HepG2 (cell line): ENCODE results near the gene POC1B. TPM values are rescaled to one million over a fixed set of nuclear protein-coding genes. Genes with fewer than 3 reads are reported as not detected.

Experiments used
- ATAC-seq: fragments of 200-7000 bp; cut with Tn5 transposase; 3 replicates; pipeline ENCODE4 v1.9.1; 2020; ENCODE audit warnings: mild to moderate bottlenecking, moderate library complexity
- BruUV-seq: library from RNA; stranded (reverse); fragments of 400-500 nt; replicated peaks from 2 replicates; lab custom pipeline; 2021; lab: Mats Ljungman, UMichigan
- CTCF ChIA-PET: fragments of 300-600 bp; formaldehyde crosslinking; extraction: SDS; loops from one replicate; lab custom pipeline; 2021; ENCODE audit warnings: low total read pairs, inconsistent platforms, low intra/inter-chr PET ratio; lab: Yijun Ruan, JAX
- POLR2A ChIA-PET: fragments of 350-600 bp; sonication (Branson Sonifier 250); formaldehyde crosslinking; loops from one replicate; lab custom pipeline; 2020; ENCODE audit warnings: antibody characterized with exemption, inconsistent platforms; lab: Yijun Ruan, JAX
- DNase-seq: peaks from one replicate; pipeline ENCODE4 v3.0.0-alpha.2; 2015; ENCODE audit warnings: low spot score
- FAIRE-seq: peaks from 3 replicates; lab custom pipeline; 2011; peaks lifted over from hg19 to GRCh38; lab: Jason Lieb, UNC
- H2AFZ ChIP-seq: one replicate; pipeline ENCODE4 v1.6.1; 2011; ENCODE audit warnings: low read length, inconsistent platforms
- H3K27ac ChIP-seq: fragments of 300-600 bp; 3 replicates; pipeline ENCODE4 v1.8.0; 2011; ENCODE audit warnings: mixed run types, mild to moderate bottlenecking, mixed read lengths, low read length, inconsistent platforms; ENCODE audit not compliant: insufficient read depth; ENCODE audit errors: extremely low read length
- H3K27me3 ChIP-seq, 2 experiments: fragments of 200-600 bp in 1 of 2; 2 replicates in 1 of 2; 3 replicates in 1 of 2; pipeline versions ENCODE4 v1.6.0 to v1.8.0; 2011; ENCODE audit warnings: low read length in 2 of 2, mild to moderate bottlenecking in 2 of 2, moderate library complexity in 2 of 2, inconsistent platforms in 1 of 2; ENCODE audit not compliant: insufficient read depth in 2 of 2, control insufficient read depth in 1 of 2
- H3K36me3 ChIP-seq, 2 experiments: fragments of 200-600 bp in 1 of 2; replicated peaks in 1 of 2; 2 replicates in 1 of 2; 3 replicates in 1 of 2; pipeline versions ENCODE4 v1.5.1 to v1.8.0; 2011; ENCODE audit warnings: low read length in 2 of 2, inconsistent platforms in 1 of 2; ENCODE audit not compliant: insufficient read depth in 2 of 2, control insufficient read depth in 1 of 2
- H3K4me1 ChIP-seq: 2 replicates; pipeline ENCODE4 v1.5.1; 2012; ENCODE audit warnings: low read length, inconsistent platforms; ENCODE audit not compliant: insufficient read depth
- H3K4me2 ChIP-seq: 2 replicates; pipeline ENCODE4 v1.6.0; 2011; ENCODE audit warnings: low read depth, low read length, inconsistent platforms
- H3K4me3 ChIP-seq, 3 experiments: fragments of 200-600 bp in 1 of 3; sonication (generic), shearing (Covaris generic) in 1 of 3; replicated peaks in 1 of 3; 2 replicates each; pipeline ENCODE4 v1.5.1; 2011 to 2016; ENCODE audit warnings: low read length in 3 of 3, inconsistent platforms in 2 of 3, low read depth in 2 of 3, mild to moderate bottlenecking in 2 of 3, control low read depth in 1 of 3, mixed read lengths in 1 of 3; ENCODE audit not compliant: insufficient read depth in 1 of 3
- H3K79me2 ChIP-seq: one replicate; pipeline ENCODE4 v1.6.1; 2011; ENCODE audit warnings: low read length, inconsistent platforms; ENCODE audit not compliant: insufficient read depth
- H3K9ac ChIP-seq: 2 replicates; pipeline ENCODE4 v1.6.0; 2011; ENCODE audit warnings: mild to moderate bottlenecking, low read depth, low read length, inconsistent platforms; ENCODE audit not compliant: insufficient read depth
- H3K9me3 ChIP-seq: 2 replicates; pipeline ENCODE4 v1.5.1; 2012; ENCODE audit warnings: mild to moderate bottlenecking, low read length
- H4K20me1 ChIP-seq: 2 replicates; pipeline ENCODE4 v1.6.0; 2011; ENCODE audit warnings: inconsistent platforms, mild to moderate bottlenecking, low read length, moderate library complexity; ENCODE audit not compliant: insufficient read depth
- ELF3 ChIP-seq: IDR thresholded peaks from 2 replicates; pipeline ENCODE4 v1.6.1; 2016; ENCODE audit warnings: missing genetic modification reagents, missing compliant biosample characterization
- FOXJ3 ChIP-seq: sonication (generic); formaldehyde crosslinking; IDR thresholded peaks from 2 replicates; pipeline ENCODE4 v1.4.0; 2020; ENCODE audit warnings: missing genetic modification reagents, mild to moderate bottlenecking, borderline replicate concordance
- FOXK1 ChIP-seq: sonication (generic); formaldehyde crosslinking; IDR thresholded peaks from 2 replicates; pipeline ENCODE4 v1.4.0; 2020; ENCODE audit warnings: low read depth, missing genetic modification reagents, borderline replicate concordance
- KDM4B ChIP-seq: sonication (generic); formaldehyde crosslinking; IDR thresholded peaks from 2 replicates; pipeline ENCODE4 v1.4.0; 2020; ENCODE audit warnings: missing genetic modification reagents
- MIXL1 ChIP-seq: IDR thresholded peaks from 2 replicates; pipeline ENCODE4 v1.6.1; 2016
- MLX ChIP-seq: IDR thresholded peaks from 2 replicates; pipeline ENCODE4 v1.6.1; 2016
- RAD21 ChIP-seq: fragments of 450-650 bp; formaldehyde crosslinking; IDR thresholded peaks from 2 replicates; pipeline ENCODE4 v1.5.0; 2020; ENCODE audit warnings: mild to moderate bottlenecking
- SAFB2 ChIP-seq: sonication (generic); formaldehyde crosslinking; IDR thresholded peaks from 2 replicates; pipeline ENCODE4 v1.5.1; 2020; ENCODE audit warnings: missing genetic modification reagents, low read depth, mild to moderate bottlenecking, borderline replicate concordance
- SIN3B ChIP-seq: fragments of 150-350 bp; IDR thresholded peaks from 2 replicates; pipeline ENCODE4 v1.6.1; 2014; ENCODE audit warnings: low read length
- SMC3 ChIP-seq: IDR thresholded peaks from 2 replicates; pipeline ENCODE4 v1.6.1; 2011; ENCODE audit warnings: low read length, improper control_type of control experiment
- ZBED4 ChIP-seq: sonication (generic); formaldehyde crosslinking; IDR thresholded peaks from 2 replicates; pipeline ENCODE4 v1.4.0; 2020; ENCODE audit warnings: missing genetic modification reagents, borderline replicate concordance
- ZFP90 ChIP-seq: sonication (generic); formaldehyde crosslinking; IDR thresholded peaks from 2 replicates; pipeline ENCODE4 v1.8.0; 2022; ENCODE audit warnings: missing genetic modification reagents, mild to moderate bottlenecking, inconsistent platforms, borderline replicate concordance
- ZNF468 ChIP-seq: sonication (generic); formaldehyde crosslinking; IDR thresholded peaks from 2 replicates; pipeline ENCODE4 v1.8.0; 2022; ENCODE audit warnings: mild to moderate bottlenecking, moderate library complexity, missing genetic modification reagents
- ZNF546 ChIP-seq: sonication (generic); formaldehyde crosslinking; conservative IDR thresholded peaks from 2 replicates; pipeline ENCODE4 v1.8.1; 2023; ENCODE audit warnings: mild to moderate bottlenecking, missing genetic modification reagents
- ZNF574 ChIP-seq: sonication (generic); formaldehyde crosslinking; IDR thresholded peaks from 2 replicates; pipeline ENCODE4 v1.4.0; 2020; ENCODE audit warnings: missing genetic modification reagents
- ZNF800 ChIP-seq: sonication (generic); formaldehyde crosslinking; IDR thresholded peaks from 2 replicates; pipeline ENCODE4 v1.4.0; 2020; ENCODE audit warnings: missing genetic modification reagents
- WGBS: methylation state at CpG from one replicate; pipeline ENCODE4 v1.1.6; 2017; ENCODE audit warnings: low lambda C conversion rate; 5-methylcytosine and 5-hydroxymethylcytosine counted together
- in situ Hi-C: cut with HindIII; loops from 2 replicates; pipeline ENCODE4 v1.10.0; 2017; ENCODE audit warnings: low pct_unique_long_range_greater_than_20kb; ENCODE audit not compliant: extremely low pct_ligation_motif_present
- intact Hi-C: fragments of 100-400 bp; cut with micrococcal nuclease; formaldehyde crosslinking; loops from one replicate; pipeline ENCODE4 v1.10.0; 2022; ENCODE audit not compliant: unreplicated experiment
- polyA plus RNA-seq, 8 experiments: library from polyadenylated mRNA; depleted of rRNA in 3 of 8; stranded (reverse) in 7 of 8; unstranded in 1 of 8; fragments of >200 nt; fragmentation: Illumina TruSeq in 4 of 8; extraction: Trizol in 4 of 8; gene quantifications; 2 replicates each; pipeline versions ENCODE4 v1.2.1 to v1.2.3, GENCODE V29; 2011 to 2016; ENCODE audit warnings: low read depth in 4 of 8, missing spikeins in 1 of 8, mixed read lengths in 1 of 8; ENCODE audit not compliant: insufficient read depth in 1 of 8
- total RNA-seq, 5 experiments: library from RNA; depleted of rRNA; stranded (reverse); fragments of >200 nt; fragmentation: Illumina TruSeq; extraction: Trizol; gene quantifications; 2 replicates each; pipeline ENCODE4 v1.2.3, GENCODE V29; 2016; ENCODE audit warnings: low read depth in 1 of 5

The POC1B gene
- total and polyA plus RNA-seq, 2 of the 13 experiments (the other 11 are each of a cell fraction or from before 2014, with no cell fraction given) = 9.3 to 11.0 TPM

DNA sequence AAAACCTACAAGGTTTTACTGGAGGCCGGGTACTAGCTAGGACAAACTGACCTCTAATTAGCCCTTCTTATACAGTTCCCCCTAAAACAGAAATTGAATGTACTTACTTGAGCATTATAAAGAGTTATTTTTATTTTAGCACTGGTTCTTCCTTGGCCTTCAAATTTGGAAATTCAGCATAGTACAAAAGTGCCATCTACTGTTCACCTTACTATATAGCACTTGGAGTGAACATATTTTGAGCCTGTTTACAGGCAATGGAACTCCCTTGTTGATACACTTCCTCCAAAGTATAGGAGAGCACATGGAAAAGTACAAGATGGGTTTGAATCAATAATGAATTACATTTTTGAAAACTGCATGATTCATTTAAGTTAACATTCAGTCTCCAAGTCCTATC lies 3.9 kb upstream of the POC1B start (continued):
- peak; percentile 68 for TF ChIP-seq RAD21 (CRISPR knock-in tag)
- no peak; the same call in 1 of the 2 replicates for TF ChIP-seq FOXJ3 (CRISPR knock-in tag)
- TF ChIP-seq ZNF574 (CRISPR knock-in tag) = no peak
- no peak for TF ChIP-seq MLX (CRISPR knock-in tag)
- peak; percentile 84 for TF ChIP-seq SMC3
- no peak for TF ChIP-seq SAFB2
- 0 out of 2 replicates have a peak, but pooled peaks have one; percentile 10 for TF ChIP-seq MIXL1 (CRISPR knock-in tag)
- TF ChIP-seq FOXK1 = 0 out of 2 replicates have a peak, but pooled peaks have one; percentile 22
- no peak for TF ChIP-seq ZNF468 (CRISPR knock-in tag)
- TF ChIP-seq ELF3 (CRISPR knock-in tag) = 0 out of 2 replicates have a peak, but pooled peaks have one; percentile 20

DNA sequence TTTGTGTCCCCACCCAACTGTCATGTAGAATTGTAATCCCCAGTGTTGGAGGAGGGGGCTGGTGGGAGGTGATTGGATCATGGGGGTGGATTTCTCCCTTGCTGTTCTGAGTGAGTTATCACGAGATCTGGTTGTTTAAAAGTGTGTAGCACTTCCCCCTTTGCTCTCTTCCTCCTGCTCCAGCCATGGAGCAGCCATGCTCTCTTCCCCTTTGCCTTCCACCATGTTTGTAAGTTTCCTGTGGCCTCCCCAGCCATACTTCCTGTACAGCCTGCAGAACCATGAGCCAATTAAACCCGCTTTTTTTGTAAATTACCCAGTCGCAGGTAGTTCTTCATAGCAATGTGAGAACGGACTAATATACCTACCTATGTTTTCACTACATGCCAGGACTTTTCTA lies 2.6 kb upstream of the POC1B start:
- H3K9ac ChIP-seq = no peak overlapping the region
- peaks cover 18% of the 10 kb centered on the region for H3K79me2 ChIP-seq
- ChIA-PET CTCF (interaction anchor here (1.8 to 3.6 kb wide), 4 partner anchors 53 to 511 kb away, joined by 7 to 50 read pairs (median 12); no protein-coding TSS in a partner anchor), POLR2A (no interaction called here)
- in situ Hi-C loops (loop anchor here (5.0 to 25.0 kb wide), 5 partner anchors 56 to 511 kb away; partner anchors contain the start of gene DUSP6), intact Hi-C loops (loop anchor here (5.0 kb wide), 1 partner anchor 151 kb away; no protein-coding TSS in a partner anchor)
- WGBS = 89% methylated on average over 4 of the region's 4 CpGs
- FAIRE-seq (no peak), DNase-seq (no peak), ATAC-seq (no peak)
- H4K20me1 ChIP-seq = no peaks in the 10 kb centered on the region
- no TSS peak for BruUV-seq
- H3K36me3 ChIP-seq = no peaks in the 10 kb centered on the region
- peaks cover 22% of the 10 kb centered on the region for H3K4me1 ChIP-seq
- H3K4me3 ChIP-seq = no peak overlapping the region
- H3K27me3 ChIP-seq = no peaks in the 10 kb centered on the region
- H2AFZ ChIP-seq = no peak overlapping the region
- H3K9me3 ChIP-seq = no peaks in the 10 kb centered on the region
- no peak overlapping the region for H3K4me2 ChIP-seq
- no peak overlapping the region for H3K27ac ChIP-seq
- no peak for TF ChIP-seq ZNF800
- no peak for TF ChIP-seq ZFP90 (CRISPR knock-in tag)
- TF ChIP-seq ZBED4 = no peak
- TF ChIP-seq SIN3B = no peak
- TF ChIP-seq KDM4B (CRISPR knock-in tag) = no peak
- no peak for TF ChIP-seq ZNF546
